NCI-H146 (cell line): Measurements from ENCODE around the gene RAPGEF1.
"Not testable (repeated sequence)": the region's sequence is repeated elsewhere in the genome, so short reads cannot be mapped to it uniquely, and the experiment has no call there.

Experiments used
- DNase-seq: peaks from one replicate; lab custom pipeline; 2025; lab: John Stamatoyannopoulos, UW

Gene RAPGEF1, protein sequence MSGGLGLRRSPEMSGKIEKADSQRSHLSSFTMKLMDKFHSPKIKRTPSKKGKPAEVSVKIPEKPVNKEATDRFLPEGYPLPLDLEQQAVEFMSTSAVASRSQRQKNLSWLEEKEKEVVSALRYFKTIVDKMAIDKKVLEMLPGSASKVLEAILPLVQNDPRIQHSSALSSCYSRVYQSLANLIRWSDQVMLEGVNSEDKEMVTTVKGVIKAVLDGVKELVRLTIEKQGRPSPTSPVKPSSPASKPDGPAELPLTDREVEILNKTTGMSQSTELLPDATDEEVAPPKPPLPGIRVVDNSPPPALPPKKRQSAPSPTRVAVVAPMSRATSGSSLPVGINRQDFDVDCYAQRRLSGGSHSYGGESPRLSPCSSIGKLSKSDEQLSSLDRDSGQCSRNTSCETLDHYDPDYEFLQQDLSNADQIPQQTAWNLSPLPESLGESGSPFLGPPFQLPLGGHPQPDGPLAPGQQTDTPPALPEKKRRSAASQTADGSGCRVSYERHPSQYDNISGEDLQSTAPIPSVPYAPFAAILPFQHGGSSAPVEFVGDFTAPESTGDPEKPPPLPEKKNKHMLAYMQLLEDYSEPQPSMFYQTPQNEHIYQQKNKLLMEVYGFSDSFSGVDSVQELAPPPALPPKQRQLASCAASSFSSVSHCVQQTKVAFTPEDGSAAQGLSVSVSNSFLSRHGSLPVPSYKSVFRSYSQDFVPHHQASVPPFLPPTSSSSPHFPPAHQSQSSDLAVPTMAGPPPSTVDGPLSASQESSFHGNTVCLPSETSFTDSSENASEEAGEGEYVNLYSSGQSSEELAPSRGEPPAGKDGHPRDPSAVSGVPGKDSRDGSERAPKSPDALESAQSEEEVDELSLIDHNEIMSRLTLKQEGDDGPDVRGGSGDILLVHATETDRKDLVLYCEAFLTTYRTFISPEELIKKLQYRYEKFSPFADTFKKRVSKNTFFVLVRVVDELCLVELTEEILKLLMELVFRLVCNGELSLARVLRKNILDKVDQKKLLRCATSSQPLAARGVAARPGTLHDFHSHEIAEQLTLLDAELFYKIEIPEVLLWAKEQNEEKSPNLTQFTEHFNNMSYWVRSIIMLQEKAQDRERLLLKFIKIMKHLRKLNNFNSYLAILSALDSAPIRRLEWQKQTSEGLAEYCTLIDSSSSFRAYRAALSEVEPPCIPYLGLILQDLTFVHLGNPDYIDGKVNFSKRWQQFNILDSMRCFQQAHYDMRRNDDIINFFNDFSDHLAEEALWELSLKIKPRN (N-terminal part only)

DNA sequence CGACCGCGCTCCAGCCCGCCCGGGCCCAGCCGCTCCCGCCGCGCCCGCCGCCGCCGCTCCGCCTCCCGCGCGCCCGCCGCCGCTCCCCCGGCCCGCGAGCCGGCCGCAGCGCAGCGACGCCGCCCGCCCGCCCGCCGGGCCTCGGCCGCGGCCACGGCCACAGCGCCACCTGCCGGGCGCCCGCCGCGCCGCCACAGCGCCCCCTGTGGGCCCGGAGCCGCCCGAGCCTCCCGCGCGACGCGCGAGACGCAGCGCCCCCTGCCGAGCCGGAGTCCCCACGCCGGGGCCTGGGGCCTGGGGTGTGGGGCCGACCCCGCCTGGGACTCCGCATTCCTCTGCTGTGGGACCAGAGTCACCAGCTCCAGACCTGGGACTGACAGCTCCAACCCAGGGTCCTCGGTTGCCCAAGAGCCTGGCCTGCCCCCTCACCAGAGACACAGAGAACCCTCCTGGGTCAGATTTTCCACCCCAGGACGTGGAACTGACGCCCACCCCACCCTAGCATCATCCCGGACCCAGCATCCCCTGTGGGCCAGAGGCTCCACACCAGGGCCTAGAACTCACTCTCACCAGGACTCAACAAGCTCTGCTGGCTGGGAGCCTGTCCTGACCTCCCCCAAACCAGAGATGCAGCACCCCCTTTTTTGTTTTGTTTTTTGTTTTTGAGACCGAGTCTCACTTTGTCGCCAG, at the start of gene RAPGEF1:
Gene RAPGEF1 (minus strand): TSS at position 118 of the 690 bp plus-strand sequence. CDS start 246 bp downstream, outside the sequence.
- peak; percentile 33 for DNase-seq

DNA sequence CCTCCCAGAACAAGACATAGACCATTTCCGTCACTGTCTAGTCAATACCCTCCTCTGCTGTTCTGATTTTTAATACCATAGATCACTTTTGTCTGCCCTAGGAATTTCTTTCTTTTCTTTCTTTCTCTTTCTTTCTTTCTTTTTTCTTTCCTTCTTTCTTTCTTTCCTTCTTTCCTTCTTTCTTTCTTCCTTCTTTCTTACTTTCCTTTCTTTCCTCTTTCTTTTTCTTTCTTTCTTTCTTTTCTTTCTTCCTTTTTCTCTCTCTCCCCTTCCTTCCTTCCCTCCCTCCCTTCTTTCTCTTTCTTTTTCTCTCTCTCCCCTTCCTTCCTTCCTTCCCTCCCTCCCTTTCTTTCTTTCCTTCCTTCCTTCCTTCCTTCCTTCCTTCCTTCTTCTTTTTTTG, 49.0 kb upstream of the RAPGEF1 start:
- no peak for DNase-seq

DNA sequence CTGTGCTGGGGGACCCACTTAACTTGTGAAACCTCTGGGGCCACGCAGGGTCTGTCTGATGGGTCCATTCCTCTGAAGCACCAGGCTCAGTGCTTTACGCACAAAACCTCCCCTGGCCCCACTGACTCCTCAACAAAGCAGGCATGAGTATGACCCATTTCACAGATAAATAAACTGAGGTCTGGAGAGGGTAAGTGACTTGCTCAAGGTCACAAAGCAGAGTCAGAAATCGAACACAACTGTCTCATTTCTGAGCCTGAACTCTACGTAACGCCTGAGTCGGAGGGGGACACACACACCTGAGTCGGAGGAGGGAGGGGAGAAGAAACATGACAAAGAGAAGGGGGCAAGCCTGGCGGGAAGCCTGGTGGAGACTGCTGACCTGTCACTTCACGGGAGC, 48.0 kb upstream of the RAPGEF1 start:
- no peak for DNase-seq

DNA sequence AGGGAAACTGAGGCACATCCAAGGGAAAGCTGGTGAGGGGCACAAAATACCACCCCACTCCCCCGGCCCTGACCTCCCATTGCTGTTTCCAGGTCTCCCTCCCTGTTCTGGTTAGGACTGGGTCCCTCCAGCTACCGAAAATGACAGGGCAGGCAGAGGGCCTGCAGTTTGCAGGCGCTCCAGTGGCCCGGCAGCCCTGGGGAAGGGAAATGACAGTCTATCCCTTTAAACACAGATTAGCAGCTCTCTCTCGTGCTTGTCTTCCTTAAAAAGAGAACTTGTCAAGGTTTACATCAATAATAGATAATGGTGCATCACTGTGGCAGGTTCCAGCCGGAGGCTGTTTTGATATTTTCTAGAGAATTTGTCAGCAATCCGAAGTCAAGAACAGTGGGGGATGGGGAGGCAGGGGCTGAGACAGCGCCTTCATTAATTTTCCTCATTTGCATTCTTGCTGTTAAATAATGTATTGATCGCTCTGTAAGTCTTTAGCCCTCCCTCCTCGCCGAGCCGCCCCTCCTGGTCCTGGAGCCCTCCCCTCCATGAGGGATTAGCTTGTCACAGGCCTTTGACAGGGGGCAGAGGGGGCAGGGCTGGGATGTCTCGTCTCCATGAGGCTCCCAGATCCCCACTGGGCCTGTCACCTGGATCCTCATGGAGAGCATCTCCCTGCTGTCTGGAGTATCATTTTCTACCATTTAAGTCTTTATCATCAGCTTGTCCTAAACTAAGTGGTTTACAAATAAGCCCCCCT, 45.0 kb upstream of the RAPGEF1 start:
- no peak for DNase-seq

DNA sequence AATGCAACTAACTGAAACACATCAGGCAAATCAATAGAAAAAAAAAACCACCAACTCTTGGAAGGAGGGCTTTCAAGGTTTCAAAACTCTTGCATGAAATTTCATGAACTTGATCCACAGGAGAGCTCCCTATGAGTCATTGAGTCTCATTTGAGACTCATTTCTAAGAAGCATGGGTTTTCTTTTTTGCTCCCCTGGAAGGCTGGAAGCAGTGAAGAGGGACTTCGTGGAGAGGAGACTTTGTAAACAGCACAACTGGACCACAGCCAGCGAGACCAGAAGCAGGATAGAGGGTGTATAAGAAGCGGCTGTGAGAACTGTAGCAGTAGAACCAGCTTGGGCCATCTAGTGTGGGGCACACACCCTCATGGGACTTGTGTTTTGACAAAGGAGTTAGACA, 41.2 kb upstream of the RAPGEF1 start:
- no peak for DNase-seq

DNA sequence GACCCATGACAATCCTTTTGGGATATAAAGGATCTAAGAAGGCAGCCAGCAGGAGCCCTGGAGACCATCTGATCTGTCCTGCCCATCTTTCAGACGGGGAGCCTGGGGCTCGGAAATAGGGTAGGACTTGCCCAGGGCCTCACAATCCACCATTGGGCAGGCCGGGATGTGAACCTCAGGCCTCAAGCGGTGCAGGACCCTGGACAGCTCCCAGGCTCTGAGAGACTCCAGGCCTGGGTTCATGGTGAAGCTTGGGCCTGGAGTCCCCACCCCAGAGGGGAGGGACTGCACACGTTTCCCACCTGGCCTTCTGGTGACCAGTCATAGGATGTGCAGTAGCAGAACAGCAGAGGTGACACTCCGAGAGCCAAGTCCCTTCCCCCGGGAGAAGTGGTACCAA, 36.6 kb upstream of the RAPGEF1 start:
- DNase-seq, result no peak

DNA sequence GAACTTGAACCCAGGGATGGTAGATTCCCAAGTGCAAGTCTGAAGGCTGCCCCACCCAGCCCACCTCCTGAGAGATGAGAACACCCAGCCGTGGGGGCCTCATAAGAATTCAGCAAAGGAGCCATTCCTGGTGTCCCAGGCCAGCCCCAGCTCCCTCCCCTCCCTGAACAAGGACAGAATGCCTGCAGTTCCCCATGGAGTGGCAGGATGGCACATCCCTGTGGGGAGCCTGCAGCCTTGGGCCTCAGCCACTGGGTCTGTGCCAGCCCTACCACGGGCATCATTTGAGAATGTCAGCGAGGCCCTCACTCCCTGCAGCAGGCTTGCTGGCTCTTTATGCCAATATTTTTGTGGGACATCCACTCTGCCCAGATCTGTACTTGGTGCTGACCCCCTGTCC, 36.2 kb upstream of the RAPGEF1 start:
- DNase-seq, result no peak

DNA sequence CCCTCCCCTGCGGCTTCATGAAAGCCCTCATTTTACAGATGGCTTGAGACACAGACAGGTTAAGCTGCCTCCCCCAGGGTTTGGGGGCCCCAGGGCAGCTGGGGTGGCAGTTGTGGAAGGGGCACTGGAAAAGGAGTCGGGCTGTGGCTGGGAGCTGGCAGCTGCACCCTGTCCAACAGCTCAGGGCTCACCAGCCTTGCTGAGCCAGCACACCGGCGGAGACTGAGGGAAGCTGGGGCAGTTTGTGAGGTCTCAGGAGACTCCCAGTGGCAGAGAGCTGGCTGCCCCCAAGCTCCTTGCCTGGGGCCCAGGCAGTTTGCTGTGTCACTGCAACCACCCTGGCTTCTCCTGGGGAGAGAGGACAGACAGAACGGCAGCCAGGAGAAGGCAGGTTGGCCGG, 34.8 kb upstream of the RAPGEF1 start:
- no peak for DNase-seq

DNA sequence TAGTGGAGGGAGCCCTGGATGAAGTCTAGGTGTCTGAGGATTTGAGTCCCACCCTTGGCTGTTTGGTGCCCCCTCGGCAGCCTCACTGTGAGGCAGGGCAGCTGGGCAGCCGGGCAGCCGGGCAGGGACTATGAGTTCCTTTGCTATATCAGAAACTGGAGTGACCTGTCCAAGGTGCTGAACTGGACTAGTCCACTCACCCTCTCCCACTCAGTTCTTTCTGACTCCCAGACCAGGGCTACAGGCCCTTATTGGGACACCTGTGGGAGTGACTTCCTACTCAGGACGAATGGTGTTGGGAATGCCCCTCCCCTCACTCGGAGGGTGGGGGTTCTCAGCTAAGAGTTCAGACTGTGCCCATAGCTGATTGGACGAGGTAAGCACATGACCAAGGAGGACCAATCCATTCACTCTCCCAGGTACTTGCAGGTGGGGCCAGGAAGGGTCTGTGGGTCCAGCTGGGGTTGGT, 34.1 kb upstream of the RAPGEF1 start:
- DNase-seq, result peak; percentile 5

DNA sequence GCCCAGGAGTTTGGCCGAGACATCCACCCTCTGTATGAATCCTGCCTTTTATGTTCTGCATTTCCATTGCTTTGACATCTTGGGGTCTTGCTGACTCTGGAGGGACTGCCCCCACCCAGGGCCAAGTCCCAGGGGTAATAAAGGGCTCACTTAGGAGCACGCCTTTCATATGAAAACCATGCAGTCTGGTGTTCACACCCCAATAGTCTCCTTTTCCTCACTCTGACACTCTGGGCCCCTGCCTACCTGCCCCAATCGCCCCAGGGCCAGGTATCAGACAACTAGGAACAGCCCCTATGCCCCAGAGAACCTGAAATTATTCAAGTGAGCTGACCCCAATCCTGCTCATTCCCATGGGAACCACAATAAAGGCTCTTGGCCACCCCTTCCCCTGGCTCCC, 33.1 kb upstream of the RAPGEF1 start:
- DNase-seq, result no peak

DNA sequence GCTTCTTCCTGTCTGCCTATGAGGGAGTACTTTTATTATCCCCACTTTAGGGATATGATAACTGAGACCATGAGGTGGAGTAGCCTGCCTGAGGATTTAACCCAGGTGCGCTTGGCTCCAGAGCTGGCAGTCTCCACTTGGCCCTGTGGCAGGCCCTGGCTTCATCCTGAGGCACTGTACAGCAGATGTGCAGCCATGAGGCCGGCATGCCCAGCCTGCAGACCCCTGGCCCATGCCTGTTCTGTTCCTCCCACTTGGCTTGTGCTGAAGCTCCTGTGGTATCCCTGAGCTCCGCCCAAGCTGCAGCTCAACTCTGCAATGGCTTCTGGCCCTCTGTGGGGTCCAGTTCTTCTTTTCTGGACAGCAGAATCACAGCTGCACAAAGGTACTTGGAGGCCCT, 31.8 kb upstream of the RAPGEF1 start:
- no peak for DNase-seq

DNA sequence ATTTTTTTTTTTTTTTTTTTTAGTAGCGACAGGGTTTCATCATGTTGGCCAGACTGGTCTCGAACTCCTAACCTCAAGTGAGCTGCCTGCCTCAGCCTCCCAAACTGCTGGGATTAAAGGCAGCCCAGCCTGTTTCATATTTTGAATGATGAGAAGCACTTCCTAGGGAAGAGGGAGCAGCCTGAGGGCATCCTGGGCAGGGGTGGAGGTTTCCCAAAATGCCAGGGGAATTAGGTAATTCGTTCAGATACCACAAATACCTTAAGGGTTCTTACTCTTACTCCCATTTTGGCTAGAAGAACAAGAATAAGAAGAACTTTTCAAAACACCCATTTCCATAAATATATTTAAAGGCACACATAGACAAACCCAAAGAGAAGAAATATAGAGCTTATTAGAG, 29.5 kb upstream of the RAPGEF1 start:
- DNase-seq, result no peak

DNA sequence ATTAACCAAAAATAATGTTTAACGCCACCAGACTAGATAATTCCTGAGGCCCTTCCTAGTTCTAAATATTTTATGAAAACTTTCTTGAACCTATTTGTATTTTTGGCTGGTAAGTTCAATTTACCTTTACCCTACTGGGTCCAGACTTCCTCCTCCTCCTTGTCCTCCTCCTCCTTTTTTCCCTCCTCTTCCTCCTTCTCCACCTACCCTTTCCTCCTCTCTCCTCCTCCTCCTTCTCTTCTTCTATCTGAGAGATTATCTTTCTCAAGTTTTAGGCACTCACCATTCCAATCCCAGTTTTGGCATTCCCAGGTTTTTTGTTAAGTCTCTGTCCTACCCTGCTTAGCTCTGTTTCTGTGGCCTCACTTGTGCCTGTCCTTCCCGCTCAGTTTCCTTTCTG, 24.7 kb upstream of the RAPGEF1 start:
- no peak for DNase-seq

DNA sequence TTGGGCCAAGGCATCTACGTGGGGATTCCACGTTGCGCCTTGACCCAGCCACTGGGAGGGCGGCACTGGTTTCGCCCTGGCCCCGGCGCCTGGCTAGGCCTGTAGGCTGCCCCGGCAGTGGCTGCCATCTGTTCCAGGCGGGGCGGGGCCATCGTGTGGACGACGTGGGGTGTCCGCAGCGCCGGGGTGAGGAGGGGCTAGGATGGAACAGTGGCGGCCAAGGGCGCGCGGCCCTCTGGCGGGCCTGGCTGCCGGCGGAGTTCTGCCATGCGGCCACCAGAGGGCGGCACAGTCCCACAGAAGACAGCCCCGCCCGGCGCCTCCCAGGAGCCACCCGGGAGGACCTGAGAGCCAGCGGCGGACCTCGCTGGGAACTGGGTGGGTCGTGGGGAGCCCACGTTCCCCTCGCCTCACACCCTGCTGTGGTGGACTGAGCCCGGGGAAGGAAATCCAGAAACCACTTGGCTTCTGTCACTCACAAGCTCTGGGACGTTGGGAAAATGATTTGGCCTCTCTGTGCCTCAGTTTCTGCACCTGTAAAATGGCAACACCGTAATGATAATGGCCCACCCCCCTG, 22.6 kb upstream of the RAPGEF1 start:
- DNase-seq, result peak; percentile 80

DNA sequence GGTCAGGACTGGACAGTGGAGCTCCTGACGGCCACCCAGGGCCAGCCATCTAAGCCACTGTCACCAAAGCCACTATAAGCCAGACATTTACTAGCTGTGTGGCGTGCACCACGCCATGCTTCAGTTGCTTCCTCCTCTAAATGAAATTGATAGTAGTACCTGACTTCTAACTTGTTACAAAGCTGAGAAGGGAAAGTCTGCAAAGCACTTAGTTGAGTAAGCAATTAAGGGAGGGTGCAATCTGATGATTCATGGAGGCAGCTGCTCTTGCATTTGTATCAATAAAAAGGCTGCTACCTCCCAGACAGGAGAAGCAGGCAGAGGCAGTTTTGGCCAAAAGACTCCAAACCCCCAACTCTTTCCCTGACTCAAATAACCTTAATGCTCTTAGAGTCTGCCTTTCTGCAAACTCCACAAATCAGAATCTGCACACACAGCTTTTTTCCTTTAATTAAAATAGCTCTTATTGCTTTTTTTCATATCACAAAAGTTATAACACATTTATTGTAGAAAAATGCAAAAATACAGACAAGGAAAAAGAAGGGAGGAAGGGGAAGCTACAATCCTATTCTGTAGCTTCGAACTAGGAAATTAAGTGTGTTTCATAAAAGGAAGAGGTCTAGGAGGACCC, 19.3 kb upstream of the RAPGEF1 start:
- DNase-seq, result peak; percentile 34

DNA sequence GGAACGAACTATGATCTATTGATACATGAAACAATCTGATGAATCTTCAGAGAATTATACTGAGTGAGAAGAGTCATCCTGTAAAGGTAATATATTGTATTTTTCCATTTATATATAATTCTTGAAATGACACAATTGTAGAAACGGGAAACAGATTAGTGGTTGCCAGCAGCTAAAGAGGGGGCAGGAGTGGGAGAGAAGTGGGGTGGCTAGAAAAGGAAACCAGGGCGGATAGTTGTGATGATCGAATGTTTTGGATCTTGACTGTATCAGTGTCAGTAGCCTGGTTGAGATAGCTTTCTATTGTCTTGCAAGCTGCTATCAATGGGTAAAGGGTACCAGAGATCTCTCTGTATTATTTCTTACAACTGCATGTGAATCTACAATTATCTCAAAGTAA, 17.7 kb upstream of the RAPGEF1 start:
- DNase-seq, result no peak

DNA sequence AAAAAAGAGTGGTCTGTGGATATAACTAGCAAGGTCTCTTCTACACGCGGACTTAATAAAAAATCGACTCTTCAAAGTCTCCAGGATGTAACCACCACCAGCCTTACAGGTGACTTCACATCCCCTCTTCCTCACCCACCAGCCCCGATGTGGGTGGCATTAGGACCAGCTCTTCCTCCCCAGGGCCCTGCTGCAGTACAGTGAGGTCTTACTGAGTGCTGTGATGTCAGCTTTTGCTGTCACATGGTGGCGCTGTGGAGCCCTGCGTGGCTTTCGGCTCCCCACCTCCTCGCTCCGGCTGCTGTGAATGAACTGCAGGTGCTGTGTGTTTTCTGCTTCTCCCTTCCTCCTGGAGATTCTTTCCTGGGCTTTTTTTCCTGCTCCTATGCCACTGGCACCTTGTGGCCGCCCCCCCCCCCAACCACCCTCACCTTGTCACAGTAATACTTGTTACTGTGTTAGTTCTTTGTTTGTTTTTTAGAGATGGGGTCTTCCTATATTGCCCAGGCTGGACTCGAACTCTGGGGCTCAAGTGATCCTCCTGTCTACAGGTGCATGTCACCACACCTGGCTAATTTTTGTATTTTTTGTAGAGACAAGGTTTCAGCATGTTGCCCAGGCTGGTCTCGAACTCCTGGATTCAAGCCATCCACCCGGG, 15.8 kb upstream of the RAPGEF1 start:
- peak; percentile 74 for DNase-seq

DNA sequence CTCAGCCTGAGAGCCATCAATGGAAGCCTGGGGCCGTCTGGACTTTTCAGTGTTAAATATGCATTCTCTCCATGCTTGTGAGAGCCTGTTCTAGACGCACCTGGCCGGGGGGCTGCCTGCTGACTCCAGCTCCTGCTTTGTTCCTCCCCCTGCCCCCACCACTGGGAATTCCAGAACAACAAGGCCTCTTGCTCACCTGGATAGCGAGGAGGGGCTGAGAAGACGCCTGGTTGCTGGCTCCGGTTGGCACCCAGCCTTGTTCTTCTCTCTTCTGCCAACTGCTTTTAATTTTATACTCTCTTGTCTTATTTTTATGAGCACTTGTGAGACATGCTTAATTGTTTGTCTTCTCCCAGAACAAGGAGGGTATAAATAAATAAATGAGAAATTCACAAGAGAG, 15.0 kb upstream of the RAPGEF1 start:
- DNase-seq, result no peak

DNA sequence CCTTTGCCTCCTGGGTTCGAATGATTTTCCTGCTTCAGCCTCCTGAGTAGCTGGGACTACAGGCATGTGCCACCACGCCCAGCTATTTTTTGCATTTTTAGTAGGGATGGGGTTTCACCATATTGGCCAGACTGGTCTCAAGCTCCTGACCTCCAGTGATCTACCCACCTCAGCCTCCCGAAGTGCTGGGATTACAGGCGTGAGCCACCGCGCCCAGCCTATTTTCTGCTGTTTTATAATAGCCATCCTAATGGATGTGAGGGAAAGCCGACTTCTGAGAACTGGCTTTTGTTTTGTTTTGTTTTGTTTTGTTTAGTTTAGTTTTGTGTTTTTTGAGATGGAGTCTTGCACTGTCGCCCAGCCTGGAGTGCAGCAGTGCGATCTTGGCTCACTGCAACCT, 13.9 kb upstream of the RAPGEF1 start:
- DNase-seq, result not testable (repeated sequence)
